ENCODE data around the gene GOLGA6B. TPM values are rescaled to one million over a fixed set of nuclear protein-coding genes. Genes with fewer than 3 reads are reported as not detected.
"Not testable (repeated sequence)": the region's sequence is repeated elsewhere in the genome, so short reads cannot be mapped to it uniquely, and the experiment has no call there.

Gene GOLGA6B
- total RNA-seq, 5 donors from 2014 or later (not counting 1 experiment from before 2014, with no cell fraction given), result 0.47 TPM; not detected in 4

DNA sequence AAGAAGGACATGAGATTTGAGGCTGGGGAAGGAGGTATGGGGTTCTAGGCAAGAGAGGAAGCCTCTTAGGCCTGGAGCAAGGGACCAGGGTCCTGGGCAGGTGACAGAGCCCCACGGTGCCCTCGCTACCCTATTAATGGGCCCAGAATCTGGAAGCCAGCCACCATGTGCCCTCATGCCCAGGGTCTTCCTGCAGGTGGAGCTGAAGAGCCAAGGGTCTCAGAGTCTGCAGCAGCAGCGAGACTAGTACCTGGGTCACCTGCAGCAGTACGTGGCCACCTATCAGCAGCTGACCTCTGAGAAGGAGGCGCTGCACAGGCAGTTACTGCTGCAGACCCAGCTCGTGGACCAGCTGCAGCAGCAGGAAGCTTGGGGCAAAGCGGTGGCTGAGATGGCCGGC is 9.4 kb downstream of the GOLGA6B start:
- H3K36me3 ChIP-seq (ENCODE audit: control insufficient read depth in 2 of 2, extremely low read depth in 1 of 2, insufficient read depth in 1 of 2, low read length in 1 of 2); H3K27me3 ChIP-seq (replicated peaks in 1 of 2; ENCODE audit: control insufficient read depth in 2 of 2, extremely low read depth in 1 of 2, insufficient read depth in 2 of 2, low read length in 1 of 2); H3K9me3 Mint-ChIP-seq; POLR2A ChIA-PET; CTCF ChIA-PET; H3K36me3 Mint-ChIP-seq; H3K4me1 Mint-ChIP-seq; H3K27me3 Mint-ChIP-seq; H3K27ac Mint-ChIP-seq; DNase-seq; ATAC-seq (replicated peaks in 1 of 4); H3K4me1 ChIP-seq (ENCODE audit: control insufficient read depth in 1 of 2, extremely low read depth in 1 of 2, insufficient read depth in 2 of 2, low read length in 2 of 2); H3K27ac ChIP-seq (ENCODE audit: low read length); H3K4me3 Mint-ChIP-seq; H3K9me3 ChIP-seq; H3K4me3 ChIP-seq (ENCODE audit: control insufficient read depth in 1 of 2, extremely low read depth in 1 of 2, low read length in 1 of 2): not testable (repeated sequence)
- no CpG with 5 or more reads among the region's 8 CpGs for WGBS (ENCODE audit: insufficient coverage)

DNA sequence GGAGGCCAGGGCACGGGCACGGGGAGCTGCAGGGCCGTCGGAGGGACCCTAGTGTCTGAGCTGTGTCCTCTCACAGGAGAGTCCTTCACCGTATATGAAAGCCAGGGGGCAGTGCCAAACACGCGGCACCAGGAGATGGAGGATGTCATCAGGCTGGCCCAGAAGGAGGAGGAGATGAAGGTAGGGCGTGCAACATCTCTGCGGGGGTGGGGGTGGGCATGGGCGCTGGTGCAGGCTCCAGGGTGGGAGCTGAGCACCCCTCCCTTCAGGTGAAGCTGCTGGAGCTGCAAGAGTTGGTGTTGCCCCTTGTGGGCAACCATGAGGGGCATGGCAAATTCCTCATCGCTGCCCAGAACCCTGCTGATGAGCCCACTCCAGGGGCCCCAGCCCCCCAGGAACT is 11.2 kb downstream of the GOLGA6B start:
- H3K4me3 Mint-ChIP-seq; ATAC-seq (replicated peaks in 1 of 4); DNase-seq; H3K4me1 Mint-ChIP-seq; H3K36me3 Mint-ChIP-seq; H3K9me3 Mint-ChIP-seq; H3K27me3 ChIP-seq (replicated peaks in 1 of 2; ENCODE audit: control insufficient read depth in 2 of 2, extremely low read depth in 1 of 2, insufficient read depth in 2 of 2, low read length in 1 of 2); CTCF ChIA-PET; H3K4me3 ChIP-seq (ENCODE audit: control insufficient read depth in 1 of 2, extremely low read depth in 1 of 2, low read length in 1 of 2); H3K27ac ChIP-seq (ENCODE audit: low read length); H3K4me1 ChIP-seq (ENCODE audit: control insufficient read depth in 1 of 2, extremely low read depth in 1 of 2, insufficient read depth in 2 of 2, low read length in 2 of 2); H3K36me3 ChIP-seq (ENCODE audit: control insufficient read depth in 2 of 2, extremely low read depth in 1 of 2, insufficient read depth in 1 of 2, low read length in 1 of 2); H3K9me3 ChIP-seq; H3K27me3 Mint-ChIP-seq; H3K27ac Mint-ChIP-seq; POLR2A ChIA-PET: not testable (repeated sequence)
- no CpG with 5 or more reads among the region's 11 CpGs for WGBS (ENCODE audit: insufficient coverage)

DNA sequence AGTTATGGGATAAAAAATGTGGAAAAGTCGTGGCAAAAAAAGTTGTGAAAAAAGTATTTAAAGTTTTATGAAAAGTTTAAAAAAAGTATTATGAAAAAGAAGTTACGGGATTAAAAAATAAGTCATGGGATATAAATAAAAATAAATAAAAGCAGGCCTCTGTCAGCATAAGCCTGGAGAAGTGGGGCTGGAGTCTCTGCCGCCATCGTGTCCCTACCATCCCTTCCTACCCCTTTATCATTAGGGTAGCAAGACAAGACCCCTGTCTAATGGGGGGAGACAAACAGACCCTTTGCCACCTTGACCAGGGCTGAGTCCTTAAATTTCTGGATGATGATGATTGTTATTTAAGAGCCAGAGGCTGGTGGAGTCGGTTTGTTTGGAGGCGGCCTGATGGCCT is 15.3 kb downstream of the GOLGA6B start:
- H3K4me3 Mint-ChIP-seq; H3K27ac Mint-ChIP-seq; POLR2A ChIA-PET; H3K4me1 ChIP-seq (ENCODE audit: control insufficient read depth in 1 of 2, extremely low read depth in 1 of 2, insufficient read depth in 2 of 2, low read length in 2 of 2); H3K9me3 ChIP-seq; H3K9me3 Mint-ChIP-seq; ATAC-seq (replicated peaks in 1 of 4); H3K27ac ChIP-seq (ENCODE audit: low read length); DNase-seq; H3K27me3 ChIP-seq (replicated peaks in 1 of 2; ENCODE audit: control insufficient read depth in 2 of 2, extremely low read depth in 1 of 2, insufficient read depth in 2 of 2, low read length in 1 of 2); H3K36me3 ChIP-seq (ENCODE audit: control insufficient read depth in 2 of 2, extremely low read depth in 1 of 2, insufficient read depth in 1 of 2, low read length in 1 of 2); H3K4me3 ChIP-seq (ENCODE audit: control insufficient read depth in 1 of 2, extremely low read depth in 1 of 2, low read length in 1 of 2); H3K4me1 Mint-ChIP-seq; H3K36me3 Mint-ChIP-seq: not testable (repeated sequence)
- CTCF ChIA-PET, result interaction anchor here in 1 of 2 donors (2.1 kb wide), 1 partner anchor 70 kb away, joined by 13 read pairs; no protein-coding TSS in a partner anchor
- peaks cover 3 to 15% of the 10 kb centered on the region in 2 donors for H3K27me3 Mint-ChIP-seq
- WGBS (ENCODE audit: insufficient coverage), result no CpG with 5 or more reads among the region's 6 CpGs

- 7% methylated on average over 7 of the region's 8 CpGs for WGBS (ENCODE audit: insufficient coverage)
- POLR2A ChIA-PET; H3K36me3 ChIP-seq (ENCODE audit: control insufficient read depth in 2 of 2, extremely low read depth in 1 of 2, insufficient read depth in 1 of 2, low read length in 1 of 2); H3K9me3 Mint-ChIP-seq; H3K36me3 Mint-ChIP-seq; H3K4me1 ChIP-seq (ENCODE audit: control insufficient read depth in 1 of 2, extremely low read depth in 1 of 2, insufficient read depth in 2 of 2, low read length in 2 of 2); H3K4me1 Mint-ChIP-seq; H3K27ac ChIP-seq (ENCODE audit: low read length); H3K9me3 ChIP-seq: not testable (repeated sequence)
- ATAC-seq (replicated peaks in 1 of 4) (peak; percentile 93 to 95 (median 94)), DNase-seq (peak; percentile 30 to 78 (median 61))
- Mint-ChIP-seq H3K4me3 (peak overlapping the region; percentile 58 to 80 (median 60)), H3K27me3 (peaks cover 3 to 19% of the 10 kb centered on the region in 2 donors), H3K27ac (peak overlapping the region in 1 of 2 donors; percentile 13)
- Histone ChIP-seq H3K4me3 (ENCODE audit: control insufficient read depth in 1 of 2, extremely low read depth in 1 of 2, low read length in 1 of 2) (peak overlapping the region in 1 of 2 donors; percentile 29), H3K27me3 (replicated peaks in 1 of 2; ENCODE audit: control insufficient read depth in 2 of 2, extremely low read depth in 1 of 2, insufficient read depth in 2 of 2, low read length in 1 of 2) (peaks cover 2 to 17% of the 10 kb centered on the region in 2 experiments)
- CTCF ChIA-PET, result interaction anchor here in 1 of 2 donors (0.5 to 2.1 kb wide), 8 partner anchors 10 to 970 kb away, joined by 3 to 13 read pairs (median 4); partner anchors contain the start of genes BBS4 and HIGD2B
Observed at GRCh38 chr15:72670656-72671352, 16.3 kb downstream of the GOLGA6B start.

DNA sequence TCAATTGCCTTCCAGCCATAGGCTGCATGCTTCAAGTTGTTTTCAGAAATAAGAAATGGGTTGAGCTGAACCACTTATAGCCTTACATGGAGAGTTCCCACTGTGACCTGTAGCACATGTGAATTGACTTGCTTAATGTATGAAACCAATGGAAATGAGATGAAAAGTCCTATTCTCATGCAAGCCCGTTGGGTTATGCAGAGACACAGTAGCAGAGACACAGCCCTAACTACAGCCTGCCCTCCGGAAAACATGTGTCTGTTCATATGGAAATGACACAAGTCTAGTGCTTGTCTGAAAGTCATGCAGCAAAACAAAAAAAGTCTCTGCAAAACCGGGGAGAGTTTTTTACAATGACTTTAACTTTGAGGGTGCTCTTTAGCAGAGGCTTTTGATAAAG is 17.0 kb downstream of the GOLGA6B start:
- Histone ChIP-seq H3K9me3 (no peaks in the 10 kb centered on the region), H3K27me3 (replicated peaks in 1 of 2; ENCODE audit: control insufficient read depth in 2 of 2, extremely low read depth in 1 of 2, insufficient read depth in 2 of 2, low read length in 1 of 2) (peaks cover 2 to 24% of the 10 kb centered on the region in 2 experiments), H3K36me3 (ENCODE audit: control insufficient read depth in 2 of 2, extremely low read depth in 1 of 2, insufficient read depth in 1 of 2, low read length in 1 of 2) (no peaks in the 10 kb centered on the region), H3K4me3 (ENCODE audit: control insufficient read depth in 1 of 2, extremely low read depth in 1 of 2, low read length in 1 of 2) (no peak overlapping the region), H3K4me1 (ENCODE audit: control insufficient read depth in 1 of 2, extremely low read depth in 1 of 2, insufficient read depth in 2 of 2, low read length in 2 of 2) (peaks cover 0 to 7% of the 10 kb centered on the region in 2 experiments), H3K27ac (ENCODE audit: low read length) (no peak overlapping the region)
- ChIA-PET POLR2A (interaction anchor here in 1 of 2 donors (0.7 kb wide), 1 partner anchor 358 kb away, joined by 5 read pairs; no protein-coding TSS in a partner anchor), CTCF (interaction anchor here in 1 of 2 donors (0.5 to 2.1 kb wide), 8 partner anchors 10 to 1173 kb away, joined by 3 to 13 read pairs (median 4); partner anchors contain the start of genes BBS4 and HIGD2B)
- Mint-ChIP-seq H3K9me3 (no peaks in the 10 kb centered on the region), H3K4me3 (no peak overlapping the region), H3K27ac (no peak overlapping the region), H3K36me3 (no peaks in the 10 kb centered on the region), H3K4me1 (peaks cover 2 to 7% (median 5%) of the 10 kb centered on the region in 3 donors), H3K27me3 (peaks cover 5 to 26% of the 10 kb centered on the region in 2 donors)
- DNase-seq, result no peak
- ATAC-seq (replicated peaks in 1 of 4), result no peak
- 58% methylated on average over 2 of the region's 3 CpGs for WGBS (ENCODE audit: insufficient coverage)

DNA sequence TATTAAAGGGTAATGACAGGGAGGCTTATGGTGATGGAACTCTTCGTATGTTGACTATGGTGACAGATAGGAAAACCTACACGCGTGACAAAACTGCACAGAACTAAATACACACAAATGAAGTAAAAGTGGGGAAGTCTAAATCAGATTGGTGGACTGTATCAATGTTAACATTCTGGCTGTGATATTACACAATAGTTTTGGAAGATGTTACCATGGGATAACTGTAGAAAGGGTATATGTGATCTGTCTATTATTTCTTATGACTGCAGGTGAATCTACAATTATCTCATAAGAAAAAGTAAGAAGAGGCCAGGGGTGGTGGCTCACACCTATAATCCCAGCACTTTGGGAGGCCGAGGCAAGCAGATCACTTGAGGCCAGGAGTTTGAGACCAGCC is 22.3 kb downstream of the GOLGA6B start:
- H3K36me3 ChIP-seq (ENCODE audit: control insufficient read depth in 2 of 2, extremely low read depth in 1 of 2, insufficient read depth in 1 of 2, low read length in 1 of 2), result no peaks in the 10 kb centered on the region
- H3K4me1 ChIP-seq (ENCODE audit: control insufficient read depth in 1 of 2, extremely low read depth in 1 of 2, insufficient read depth in 2 of 2, low read length in 2 of 2), result no peaks in the 10 kb centered on the region
- no peak overlapping the region for H3K27ac ChIP-seq (ENCODE audit: low read length)
- ChIA-PET POLR2A (no interaction called here), CTCF (no interaction called here)
- H3K4me3 Mint-ChIP-seq, result no peak overlapping the region
- no peak overlapping the region for H3K4me3 ChIP-seq (ENCODE audit: control insufficient read depth in 1 of 2, extremely low read depth in 1 of 2, low read length in 1 of 2)
- H3K27me3 Mint-ChIP-seq, result peaks cover 24 to 41% of the 10 kb centered on the region in 2 donors
- no peak overlapping the region for H3K27ac Mint-ChIP-seq
- ATAC-seq (replicated peaks in 1 of 4), result no peak
- H3K9me3 Mint-ChIP-seq, result no peaks in the 10 kb centered on the region
- WGBS (ENCODE audit: insufficient coverage), result 83% methylated on average over 1 of the region's 4 CpGs
- no peaks in the 10 kb centered on the region for H3K36me3 Mint-ChIP-seq
- no peaks in the 10 kb centered on the region for H3K9me3 ChIP-seq
- H3K27me3 ChIP-seq (replicated peaks in 1 of 2; ENCODE audit: control insufficient read depth in 2 of 2, extremely low read depth in 1 of 2, insufficient read depth in 2 of 2, low read length in 1 of 2), result peaks cover 2 to 32% of the 10 kb centered on the region in 2 experiments
- no peaks in the 10 kb centered on the region for H3K4me1 Mint-ChIP-seq
- no peak for DNase-seq
